ENCODE results near the gene TMEM121. TPM values are rescaled to one million over a fixed set of nuclear protein-coding genes. Genes with fewer than 3 reads are reported as not detected.
"Not testable (repeated sequence)": the region's sequence is repeated elsewhere in the genome, so short reads cannot be mapped to it uniquely, and the experiment has no call there.

The TMEM121 gene
- total RNA-seq, 2 donors from 2014 or later = 0.82 TPM

DNA sequence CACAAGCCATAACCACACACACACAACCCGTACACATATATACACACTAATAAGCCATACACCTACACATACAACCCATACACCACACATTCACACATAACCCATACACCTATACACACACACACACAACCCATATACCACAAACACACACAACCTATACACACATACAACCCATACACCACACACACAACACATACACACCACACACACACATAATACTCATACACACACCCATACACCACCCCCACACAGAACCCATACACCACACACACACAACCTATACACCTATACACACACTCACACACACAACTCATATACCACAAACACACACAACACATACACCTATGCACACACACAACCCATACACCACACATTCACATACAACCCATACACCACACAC lies 44.1 kb downstream of the TMEM121 start:
- Histone ChIP-seq H3K36me3 (no peaks in the 10 kb centered on the region), H3K9ac (ENCODE audit: low read depth in 2 of 2, low read length in 2 of 2) (no peak overlapping the region), H3K4me1 (no peaks in the 10 kb centered on the region), H3K27me3 (no peaks in the 10 kb centered on the region), H3K27ac (no peak overlapping the region), H3K4me3 (no peak overlapping the region), H3K9me3 (no peaks in the 10 kb centered on the region)
- DNase-seq = no peak
- intact Hi-C loops (cut with DNase I) = no loop called here
- TF ChIP-seq, protein P1, sequence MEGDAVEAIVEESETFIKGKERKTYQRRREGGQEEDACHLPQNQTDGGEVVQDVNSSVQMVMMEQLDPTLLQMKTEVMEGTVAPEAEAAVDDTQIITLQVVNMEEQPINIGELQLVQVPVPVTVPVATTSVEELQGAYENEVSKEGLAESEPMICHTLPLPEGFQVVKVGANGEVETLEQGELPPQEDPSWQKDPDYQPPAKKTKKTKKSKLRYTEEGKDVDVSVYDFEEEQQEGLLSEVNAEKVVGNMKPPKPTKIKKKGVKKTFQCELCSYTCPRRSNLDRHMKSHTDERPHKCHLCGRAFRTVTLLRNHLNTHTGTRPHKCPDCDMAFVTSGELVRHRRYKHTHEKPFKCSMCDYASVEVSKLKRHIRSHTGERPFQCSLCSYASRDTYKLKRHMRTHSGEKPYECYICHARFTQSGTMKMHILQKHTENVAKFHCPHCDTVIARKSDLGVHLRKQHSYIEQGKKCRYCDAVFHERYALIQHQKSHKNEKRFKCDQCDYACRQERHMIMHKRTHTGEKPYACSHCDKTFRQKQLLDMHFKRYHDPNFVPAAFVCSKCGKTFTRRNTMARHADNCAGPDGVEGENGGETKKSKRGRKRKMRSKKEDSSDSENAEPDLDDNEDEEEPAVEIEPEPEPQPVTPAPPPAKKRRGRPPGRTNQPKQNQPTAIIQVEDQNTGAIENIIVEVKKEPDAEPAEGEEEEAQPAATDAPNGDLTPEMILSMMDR (IDR thresholded peaks at IDR 0.05) = no peak

DNA sequence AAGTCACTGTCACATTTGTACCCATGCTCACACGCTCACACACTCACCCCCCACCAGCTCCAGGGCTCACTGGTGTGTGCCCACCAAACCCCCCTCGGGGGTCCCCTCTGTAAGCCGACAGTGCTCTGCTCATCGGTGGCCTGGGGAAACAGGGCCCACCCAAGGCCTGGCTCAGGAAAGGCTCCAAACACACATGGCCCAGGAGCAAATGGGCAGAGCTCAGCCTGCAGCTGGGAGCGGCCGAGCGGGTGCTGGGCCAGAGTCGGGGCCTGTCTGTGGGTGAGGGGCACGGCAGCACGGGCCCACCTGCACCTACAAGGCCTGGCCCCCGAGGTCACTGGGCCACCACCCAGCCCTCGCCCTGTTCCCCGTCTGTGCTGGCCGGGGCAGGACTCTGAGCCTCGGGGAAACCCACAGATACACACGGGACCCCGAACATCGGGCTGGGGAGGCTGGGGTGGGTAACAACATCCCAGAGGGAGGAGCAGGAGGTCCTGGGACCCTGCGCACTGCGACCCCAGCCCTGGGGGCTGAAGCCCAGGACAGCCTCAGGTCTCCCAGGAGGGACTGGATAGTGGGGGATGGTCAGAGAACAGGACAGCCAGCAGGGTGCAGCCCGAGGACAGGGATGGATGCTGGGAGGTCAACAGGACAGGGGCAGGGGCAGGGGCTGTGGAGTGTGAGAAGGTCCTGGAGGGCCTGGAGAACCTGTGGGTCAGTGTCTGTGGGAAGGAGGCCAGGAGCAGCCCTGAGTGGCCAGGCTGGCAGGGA lies 45.0 kb downstream of the TMEM121 start:
- H3K9me3 ChIP-seq; H3K4me1 ChIP-seq; intact Hi-C loops (cut with DNase I); DNase-seq; H3K36me3 ChIP-seq; H3K9ac ChIP-seq (ENCODE audit: low read depth in 2 of 2, low read length in 2 of 2); H3K27me3 ChIP-seq; H3K4me3 ChIP-seq; H3K27ac ChIP-seq: not testable (repeated sequence)

DNA sequence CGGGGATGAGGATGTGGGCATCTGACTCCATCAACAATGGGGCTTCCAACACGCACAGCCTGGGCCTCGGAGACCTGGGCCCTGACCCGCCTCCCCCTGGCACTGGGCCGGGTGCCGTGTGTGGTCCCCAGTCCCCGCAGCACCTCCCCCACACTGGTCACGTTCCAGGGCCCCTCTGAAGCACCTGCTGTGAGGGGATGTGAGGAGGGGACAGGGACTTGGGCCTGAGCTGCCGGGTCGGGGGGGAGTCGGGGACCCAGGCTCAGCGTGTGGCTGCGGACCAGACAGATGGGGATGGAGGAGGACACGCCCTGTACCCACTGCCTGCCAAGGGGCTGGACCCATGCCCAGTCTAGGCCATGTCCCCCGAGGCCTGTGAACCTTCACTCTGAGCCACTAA lies 45.7 kb downstream of the TMEM121 start:
- H3K4me3 ChIP-seq; H3K9ac ChIP-seq (ENCODE audit: low read depth in 2 of 2, low read length in 2 of 2); intact Hi-C loops (cut with DNase I): not testable (repeated sequence)

DNA sequence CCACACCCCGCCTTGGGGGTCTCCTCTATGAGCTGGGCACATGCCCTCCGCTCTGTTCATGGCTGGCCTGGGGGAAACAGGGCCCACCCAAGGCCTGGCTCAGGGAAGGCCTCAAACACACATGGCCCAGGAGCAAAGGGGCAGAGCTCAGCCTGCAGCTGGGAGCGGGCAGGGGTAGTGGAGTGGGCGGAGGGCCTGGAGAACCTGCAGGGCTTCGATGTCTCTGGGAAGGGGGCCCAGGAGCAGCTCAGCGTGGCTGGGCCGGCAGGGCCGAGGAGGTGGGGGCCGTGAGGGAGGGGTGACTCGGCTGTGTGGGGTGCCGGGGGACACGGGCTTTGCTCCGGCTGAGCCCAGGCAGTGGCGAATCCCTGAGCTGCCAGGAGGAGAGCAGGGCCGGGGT lies 47.5 kb downstream of the TMEM121 start:
- H3K9me3 ChIP-seq; DNase-seq; intact Hi-C loops (cut with DNase I); H3K27ac ChIP-seq; H3K36me3 ChIP-seq; H3K4me1 ChIP-seq; H3K9ac ChIP-seq (ENCODE audit: low read depth in 2 of 2, low read length in 2 of 2); H3K27me3 ChIP-seq; H3K4me3 ChIP-seq: not testable (repeated sequence)

More for the DNA sequence above, 45.7 kb downstream of the TMEM121 start:
- H3K9me3 ChIP-seq, H3K36me3 ChIP-seq, H3K4me1 ChIP-seq, DNase-seq, H3K27ac ChIP-seq, H3K27me3 ChIP-seq: not testable (repeated sequence)

DNA sequence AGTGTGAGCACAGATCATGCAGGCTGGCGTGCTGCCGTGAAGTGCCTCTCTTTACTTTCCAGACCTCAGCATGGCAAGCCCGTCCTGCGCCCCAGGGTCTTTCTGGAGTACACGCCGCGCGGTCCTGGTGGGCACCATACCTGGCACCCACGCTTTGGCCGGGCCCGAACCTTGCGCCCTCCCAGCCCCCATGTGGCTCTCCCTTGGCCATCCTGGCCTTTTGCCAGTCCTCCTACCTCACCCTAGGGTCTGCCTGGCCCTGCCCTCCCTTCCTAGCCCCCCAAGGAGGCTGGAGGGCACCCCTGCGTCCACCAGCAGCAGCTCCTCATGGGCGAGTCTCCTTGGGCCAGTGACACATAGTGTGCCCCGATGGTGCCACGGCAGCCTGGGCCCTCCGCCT lies 48.0 kb downstream of the TMEM121 start:
- H3K27me3 ChIP-seq; H3K27ac ChIP-seq; H3K9me3 ChIP-seq; DNase-seq; H3K4me1 ChIP-seq; H3K4me3 ChIP-seq; H3K36me3 ChIP-seq; intact Hi-C loops (cut with DNase I); H3K9ac ChIP-seq (ENCODE audit: low read depth in 2 of 2, low read length in 2 of 2): not testable (repeated sequence)

DNA sequence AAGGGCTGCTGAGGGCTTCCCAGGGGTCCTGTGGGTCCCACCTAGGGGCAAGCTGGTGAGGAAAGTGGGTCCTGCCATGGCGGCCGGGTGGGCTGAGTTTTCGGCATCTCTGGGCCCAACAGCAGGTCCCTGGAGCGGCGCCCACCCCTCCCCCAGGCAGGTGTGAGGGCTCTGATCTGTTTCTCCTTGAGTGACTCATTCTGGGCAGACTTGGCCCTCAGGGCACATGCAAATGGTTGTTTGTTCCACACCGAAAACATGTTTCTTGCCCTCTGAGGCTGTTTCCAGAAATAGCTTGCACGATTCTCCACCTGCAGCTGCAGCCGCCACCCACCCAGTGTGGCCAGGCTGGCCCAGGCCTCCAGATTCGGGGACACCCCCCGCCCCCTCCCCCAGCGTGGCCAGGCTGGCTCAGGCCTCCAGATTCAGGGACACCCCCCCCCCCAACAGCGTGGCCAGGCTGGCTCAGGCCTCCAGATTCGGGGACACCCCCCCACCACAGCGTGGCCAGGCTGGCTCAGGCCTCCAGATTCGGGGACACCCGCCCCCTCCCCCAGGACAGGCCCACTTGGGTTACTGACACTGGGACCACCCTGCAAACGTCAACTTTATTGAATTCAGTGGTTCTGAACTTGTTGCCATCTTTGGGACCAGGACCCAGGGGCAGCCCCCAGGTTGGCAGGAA lies 48.8 kb downstream of the TMEM121 start:
- H3K9me3 ChIP-seq; H3K4me1 ChIP-seq; H3K27ac ChIP-seq; DNase-seq; H3K36me3 ChIP-seq; intact Hi-C loops (cut with DNase I); H3K4me3 ChIP-seq; H3K27me3 ChIP-seq; H3K9ac ChIP-seq (ENCODE audit: low read depth in 2 of 2, low read length in 2 of 2): not testable (repeated sequence)

DNA sequence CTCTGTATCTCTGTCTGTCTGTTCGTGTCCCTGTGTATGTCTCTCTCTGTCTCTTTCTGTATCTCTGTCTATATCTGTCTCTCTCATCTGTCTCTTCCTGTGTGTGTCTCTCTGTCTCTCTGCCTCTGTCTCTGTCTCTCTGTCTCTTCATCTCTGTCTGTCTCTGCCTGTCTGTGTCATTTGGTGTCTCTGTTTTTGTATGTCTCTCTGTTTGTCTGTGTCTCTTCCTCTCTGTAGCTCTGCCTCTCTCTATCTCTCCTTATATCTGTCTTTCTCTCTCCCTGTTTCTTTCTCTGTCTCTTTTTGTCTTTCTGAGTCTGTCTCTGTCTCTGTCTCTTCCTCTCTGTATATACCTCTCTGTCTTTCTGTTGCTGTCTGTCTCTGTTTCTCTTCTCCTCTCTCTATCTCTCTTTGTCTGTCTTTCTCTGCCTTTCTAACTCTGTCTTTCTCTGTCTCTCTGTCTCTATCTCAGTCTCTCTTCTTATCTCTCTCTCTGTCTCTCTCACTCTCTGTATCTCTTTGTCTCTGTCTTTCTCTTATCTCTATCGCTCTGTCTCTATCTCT lies 50.2 kb downstream of the TMEM121 start:
- no peak for DNase-seq
- Histone ChIP-seq H3K27me3 (no peaks in the 10 kb centered on the region), H3K4me1 (no peaks in the 10 kb centered on the region), H3K27ac (no peak overlapping the region), H3K36me3 (no peaks in the 10 kb centered on the region), H3K9me3 (no peaks in the 10 kb centered on the region), H3K9ac (ENCODE audit: low read depth in 2 of 2, low read length in 2 of 2) (no peak overlapping the region), H3K4me3 (no peak overlapping the region)
- intact Hi-C loops (cut with DNase I) = no loop called here
- TF ChIP-seq, protein P1 (IDR thresholded peaks at IDR 0.05) = no peak
